ENCODE results near the gene DCPS.
"Not testable (repeated sequence)": the region's sequence is repeated elsewhere in the genome, so short reads cannot be mapped to it uniquely, and the experiment has no call there.

Gene DCPS

GRCh38 chr11:126303623-126304456 is at the start of gene DCPS:
Gene DCPS, plus strand, starts transcription at chr11:126304060. Its CDS starts 21 bp downstream, at chr11:126304081.
- peak; percentile 73 to 85 for DNase-seq

GRCh38 chr11:126254819-126255218 is 49.0 kb upstream of the DCPS start:
- no peak for DNase-seq

- not testable (repeated sequence) for DNase-seq
Observed at GRCh38 chr11:126255507-126255906, 48.4 kb upstream of the DCPS start.

- no peak for DNase-seq
Observed at GRCh38 chr11:126256216-126256615, 47.6 kb upstream of the DCPS start.

GRCh38 chr11:126257144-126257543 is 46.7 kb upstream of the DCPS start:
- DNase-seq: no peak

- no peak for DNase-seq
Observed at GRCh38 chr11:126257764-126258163, 46.1 kb upstream of the DCPS start.

- no peak for DNase-seq
Observed at GRCh38 chr11:126262216-126262615, 41.6 kb upstream of the DCPS start.

- DNase-seq: no peak
Observed at GRCh38 chr11:126263489-126263888, 40.4 kb upstream of the DCPS start.

GRCh38 chr11:126265811-126266210 is 38.0 kb upstream of the DCPS start:
- peak in 1 of 2 experiments; percentile 3 for DNase-seq

GRCh38 chr11:126267650-126268049 is 36.2 kb upstream of the DCPS start:
- DNase-seq: no peak

- peak in 1 of 2 experiments; percentile 38 for DNase-seq
Observed at GRCh38 chr11:126268361-126268707, 35.5 kb upstream of the DCPS start.

- peak; percentile 97 to 99 for DNase-seq
Observed at GRCh38 chr11:126268708-126269579, 34.9 kb upstream of the DCPS start, which contains the start of the genes FOXRED1 and SRPRA. Gene FOXRED1, plus strand, starts transcription at chr11:126269154. Its CDS starts 53 bp downstream, at chr11:126269207. Gene SRPRA, minus strand, starts transcription at chr11:126268895. Its CDS starts 91 bp downstream, at chr11:126268804.

GRCh38 chr11:126277322-126277721 is 26.5 kb upstream of the DCPS start:
- DNase-seq: no peak

GRCh38 chr11:126277780-126278179 is 26.1 kb upstream of the DCPS start:
- no peak for DNase-seq

GRCh38 chr11:126279191-126279590 is 24.7 kb upstream of the DCPS start:
- no peak for DNase-seq

GRCh38 chr11:126280595-126280994 is 23.3 kb upstream of the DCPS start:
- no peak for DNase-seq

- DNase-seq: no peak
Observed at GRCh38 chr11:126281245-126281644, 22.6 kb upstream of the DCPS start.

- no peak for DNase-seq
Observed at GRCh38 chr11:126281666-126282175, 22.1 kb upstream of the DCPS start.

- peak; percentile 33 to 42 for DNase-seq
Observed at GRCh38 chr11:126282361-126282735, 21.5 kb upstream of the DCPS start.

GRCh38 chr11:126282736-126283591 is 20.9 kb upstream of the DCPS start, which contains the start of gene TIRAP:
Gene TIRAP, plus strand, starts transcription at chr11:126283093. Its CDS starts 7,802 bp downstream, at chr11:126290895.
- peak; percentile 52 to 54 for DNase-seq

GRCh38 chr11:126284829-126285228 is 19.0 kb upstream of the DCPS start:
- DNase-seq: peak; percentile 21 to 56

GRCh38 chr11:126288237-126288636 is 15.6 kb upstream of the DCPS start:
- DNase-seq: no peak
